ENCODE measurements around the gene GJA4. TPM values are rescaled to one million over a fixed set of nuclear protein-coding genes. Genes with fewer than 3 reads are reported as not detected.

GJA4 gene
- total and polyA plus RNA-seq, 2 donors (not counting 1 experiment from before 2014, with no cell fraction given): not detected

DNA sequence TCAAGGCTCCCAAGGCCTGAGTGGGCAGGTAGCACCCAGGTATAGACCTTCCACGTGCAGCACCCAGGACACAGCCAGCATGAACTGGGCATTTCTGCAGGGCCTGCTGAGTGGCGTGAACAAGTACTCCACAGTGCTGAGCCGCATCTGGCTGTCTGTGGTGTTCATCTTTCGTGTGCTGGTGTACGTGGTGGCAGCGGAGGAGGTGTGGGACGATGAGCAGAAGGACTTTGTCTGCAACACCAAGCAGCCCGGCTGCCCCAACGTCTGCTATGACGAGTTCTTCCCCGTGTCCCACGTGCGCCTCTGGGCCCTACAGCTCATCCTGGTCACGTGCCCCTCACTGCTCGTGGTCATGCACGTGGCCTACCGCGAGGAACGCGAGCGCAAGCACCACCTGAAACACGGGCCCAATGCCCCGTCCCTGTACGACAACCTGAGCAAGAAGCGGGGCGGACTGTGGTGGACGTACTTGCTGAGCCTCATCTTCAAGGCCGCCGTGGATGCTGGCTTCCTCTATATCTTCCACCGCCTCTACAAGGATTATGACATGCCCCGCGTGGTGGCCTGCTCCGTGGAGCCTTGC, 31.5 kb upstream of the GJA4 start:
- 95% methylated on average over 33 of the region's 33 CpGs for WGBS (ENCODE audit: insufficient coverage)
- Mint-ChIP-seq H3K27ac (no peak overlapping the region), H3K27me3 (peaks cover 19% of the 10 kb centered on the region), H3K4me3 (no peak overlapping the region), H3K9me3 (ENCODE audit: insufficient read depth) (no peaks in the 10 kb centered on the region), H3K4me1 (no peaks in the 10 kb centered on the region)
- H3K4me2 ChIP-seq (replicated peaks; ENCODE audit: low read depth, low read length, poor library complexity, severe bottlenecking): no peak overlapping the region
- ChIA-PET POLR2A (no interaction called here), CTCF (no interaction called here)
- H3K4me3 ChIP-seq (ENCODE audit: control extremely low read depth in 1 of 5, extremely low read depth in 1 of 5, insufficient read depth in 1 of 5, low read depth in 2 of 5, low read length in 4 of 5): no peak overlapping the region
- no peaks in the 10 kb centered on the region for H4K20me1 ChIP-seq (ENCODE audit: control insufficient read depth, insufficient read depth, low read length, poor library complexity, severe bottlenecking)
- DNase-seq (no peak), ATAC-seq (ENCODE audit: low read depth) (no peak)
- no peak for TF ChIP-seq EZH2 (IDR thresholded peaks at IDR 0.05; ENCODE audit: borderline replicate concordance, insufficient read depth, low read depth, low read length, poor library complexity, severe bottlenecking)
- TF ChIP-seq, protein P1, sequence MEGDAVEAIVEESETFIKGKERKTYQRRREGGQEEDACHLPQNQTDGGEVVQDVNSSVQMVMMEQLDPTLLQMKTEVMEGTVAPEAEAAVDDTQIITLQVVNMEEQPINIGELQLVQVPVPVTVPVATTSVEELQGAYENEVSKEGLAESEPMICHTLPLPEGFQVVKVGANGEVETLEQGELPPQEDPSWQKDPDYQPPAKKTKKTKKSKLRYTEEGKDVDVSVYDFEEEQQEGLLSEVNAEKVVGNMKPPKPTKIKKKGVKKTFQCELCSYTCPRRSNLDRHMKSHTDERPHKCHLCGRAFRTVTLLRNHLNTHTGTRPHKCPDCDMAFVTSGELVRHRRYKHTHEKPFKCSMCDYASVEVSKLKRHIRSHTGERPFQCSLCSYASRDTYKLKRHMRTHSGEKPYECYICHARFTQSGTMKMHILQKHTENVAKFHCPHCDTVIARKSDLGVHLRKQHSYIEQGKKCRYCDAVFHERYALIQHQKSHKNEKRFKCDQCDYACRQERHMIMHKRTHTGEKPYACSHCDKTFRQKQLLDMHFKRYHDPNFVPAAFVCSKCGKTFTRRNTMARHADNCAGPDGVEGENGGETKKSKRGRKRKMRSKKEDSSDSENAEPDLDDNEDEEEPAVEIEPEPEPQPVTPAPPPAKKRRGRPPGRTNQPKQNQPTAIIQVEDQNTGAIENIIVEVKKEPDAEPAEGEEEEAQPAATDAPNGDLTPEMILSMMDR (IDR thresholded peaks at IDR 0.05): no peak
- H3K9ac ChIP-seq (ENCODE audit: low read length): no peak overlapping the region
- H3K27ac ChIP-seq (ENCODE audit: low read length in 2 of 2): no peak overlapping the region
- H2AFZ ChIP-seq (ENCODE audit: insufficient read depth, low read depth, low read length, poor library complexity, severe bottlenecking): no peak overlapping the region
- peaks cover 0 to 3% (median 1%) of the 10 kb centered on the region in 4 experiments for H3K27me3 ChIP-seq (replicated peaks in 1 of 4; ENCODE audit: control extremely low read depth in 1 of 4, control insufficient read depth in 3 of 4, insufficient read depth in 4 of 4, low read length in 3 of 4)
- no peaks in the 10 kb centered on the region for H3K79me2 ChIP-seq (ENCODE audit: control insufficient read depth, insufficient read depth, low read length)
- H3K36me3 ChIP-seq (replicated peaks in 1 of 2; ENCODE audit: control extremely low read depth in 1 of 2, control insufficient read depth in 1 of 2, extremely low read depth in 1 of 2, insufficient read depth in 2 of 2, low read length in 1 of 2): no peaks in the 10 kb centered on the region
- H3K4me1 ChIP-seq (ENCODE audit: control insufficient read depth in 2 of 2, insufficient read depth in 2 of 2, low read length in 2 of 2): no peaks in the 10 kb centered on the region
- no peaks in the 10 kb centered on the region for H3K9me3 ChIP-seq (ENCODE audit: control extremely low read depth in 1 of 3, control insufficient read depth in 2 of 3, insufficient read depth in 1 of 3, low read length in 2 of 3)
- intact Hi-C loops (cut with micrococcal nuclease): no loop called here

DNA sequence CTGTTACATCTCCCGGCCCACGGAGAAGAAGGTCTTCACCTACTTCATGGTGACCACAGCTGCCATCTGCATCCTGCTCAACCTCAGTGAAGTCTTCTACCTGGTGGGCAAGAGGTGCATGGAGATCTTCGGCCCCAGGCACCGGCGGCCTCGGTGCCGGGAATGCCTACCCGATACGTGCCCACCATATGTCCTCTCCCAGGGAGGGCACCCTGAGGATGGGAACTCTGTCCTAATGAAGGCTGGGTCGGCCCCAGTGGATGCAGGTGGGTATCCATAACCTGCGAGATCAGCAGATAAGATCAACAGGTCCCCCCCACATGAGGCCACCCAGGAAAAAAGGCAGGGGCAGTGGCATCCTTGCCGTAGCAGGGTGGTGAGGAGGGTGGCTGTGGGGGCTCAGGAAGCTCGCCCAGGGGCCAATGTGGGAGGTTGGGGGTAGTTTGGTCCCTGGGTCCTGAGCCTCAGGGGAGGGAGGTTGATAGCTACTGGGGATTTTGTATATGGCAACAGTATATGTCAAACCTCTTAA, 31.0 kb upstream of the GJA4 start:
- Mint-ChIP-seq H3K27ac (no peak overlapping the region), H3K27me3 (peaks cover 19% of the 10 kb centered on the region), H3K4me3 (no peak overlapping the region), H3K4me1 (no peaks in the 10 kb centered on the region), H3K9me3 (ENCODE audit: insufficient read depth) (no peaks in the 10 kb centered on the region)
- Histone ChIP-seq H3K4me1 (ENCODE audit: control insufficient read depth in 2 of 2, insufficient read depth in 2 of 2, low read length in 2 of 2) (no peaks in the 10 kb centered on the region), H3K4me3 (ENCODE audit: control extremely low read depth in 1 of 5, extremely low read depth in 1 of 5, insufficient read depth in 1 of 5, low read depth in 2 of 5, low read length in 4 of 5) (no peak overlapping the region), H3K9ac (ENCODE audit: low read length) (no peak overlapping the region), H3K79me2 (ENCODE audit: control insufficient read depth, insufficient read depth, low read length) (no peaks in the 10 kb centered on the region), H3K27me3 (replicated peaks in 1 of 4; ENCODE audit: control extremely low read depth in 1 of 4, control insufficient read depth in 3 of 4, insufficient read depth in 4 of 4, low read length in 3 of 4) (peaks cover 0 to 3% (median 1%) of the 10 kb centered on the region in 4 experiments), H3K4me2 (replicated peaks; ENCODE audit: low read depth, low read length, poor library complexity, severe bottlenecking) (no peak overlapping the region), H3K27ac (ENCODE audit: low read length in 2 of 2) (no peak overlapping the region), H3K36me3 (replicated peaks in 1 of 2; ENCODE audit: control extremely low read depth in 1 of 2, control insufficient read depth in 1 of 2, extremely low read depth in 1 of 2, insufficient read depth in 2 of 2, low read length in 1 of 2) (no peaks in the 10 kb centered on the region), H3K9me3 (ENCODE audit: control extremely low read depth in 1 of 3, control insufficient read depth in 2 of 3, insufficient read depth in 1 of 3, low read length in 2 of 3) (no peaks in the 10 kb centered on the region), H4K20me1 (ENCODE audit: control insufficient read depth, insufficient read depth, low read length, poor library complexity, severe bottlenecking) (no peaks in the 10 kb centered on the region), H2AFZ (ENCODE audit: insufficient read depth, low read depth, low read length, poor library complexity, severe bottlenecking) (no peak overlapping the region)
- ChIA-PET CTCF (no interaction called here), POLR2A (no interaction called here)
- intact Hi-C loops (cut with micrococcal nuclease): no loop called here
- ATAC-seq (ENCODE audit: low read depth): no peak
- WGBS (ENCODE audit: insufficient coverage): 86% methylated on average over 11 of the region's 13 CpGs
- no peak for DNase-seq
- TF ChIP-seq, protein P1 (IDR thresholded peaks at IDR 0.05): no peak
- no peak for TF ChIP-seq EZH2 (IDR thresholded peaks at IDR 0.05; ENCODE audit: borderline replicate concordance, insufficient read depth, low read depth, low read length, poor library complexity, severe bottlenecking)

Measured in B cell (primary cell).